GM12878 (cell line): Measurements from ENCODE around the gene MEI1. TPM values are rescaled to one million over a fixed set of nuclear protein-coding genes. Genes with fewer than 3 reads are reported as not detected.

Source experiments
- BCL3 ChIP-seq: IDR thresholded peaks from 2 replicates; pipeline ENCODE4 v1.6.1; 2011; ENCODE audit warnings: borderline replicate concordance, low read depth, mild to moderate bottlenecking, moderate library complexity, low read length; ENCODE audit not compliant: insufficient read depth, poor library complexity, severe bottlenecking
- BRCA1 ChIP-seq: IDR thresholded peaks from 2 replicates; pipeline ENCODE4 v1.6.1; 2011; ENCODE audit warnings: low read depth, low read length, improper control_type of control experiment
- CBFB ChIP-seq: IDR thresholded peaks from 2 replicates; pipeline ENCODE4 v1.6.1; 2016; ENCODE audit warnings: antibody characterized with exemption, low read depth
- CEBPB ChIP-seq, 2 experiments: fragments of 150-350 bp in 1 of 2; IDR thresholded peaks; 2 replicates each; pipeline ENCODE4 v1.6.1; 2012 to 2014; ENCODE audit warnings: low read depth in 2 of 2, low read length in 2 of 2, borderline replicate concordance in 1 of 2, inconsistent platforms in 1 of 2
- CHD1 ChIP-seq: IDR thresholded peaks from 2 replicates; pipeline ENCODE4 v1.6.1; 2012; ENCODE audit warnings: low read depth, low read length, improper control_type of control experiment
- CTCF ChIP-seq, 3 experiments: IDR thresholded peaks in 2 of 3; conservative IDR thresholded peaks in 1 of 3; 2 replicates each; pipeline ENCODE4 v1.5.1; 2011; ENCODE audit warnings: low read depth in 3 of 3, low read length in 3 of 3, mild to moderate bottlenecking in 3 of 3, control low read depth in 2 of 3, moderate library complexity in 2 of 3, inconsistent platforms in 1 of 3, mixed read lengths in 1 of 3; ENCODE audit not compliant: control insufficient read depth in 2 of 3, insufficient read depth in 1 of 3; ENCODE audit errors: extremely low read depth in 1 of 3
- E2F8 ChIP-seq: fragments of 450-650 bp; IDR thresholded peaks from 2 replicates; pipeline ENCODE4 v1.6.1; 2018; ENCODE audit warnings: mild to moderate bottlenecking, low read depth, moderate library complexity; ENCODE audit not compliant: partially characterized antibody
- HCFC1 ChIP-seq: fragments of 150-350 bp; IDR thresholded peaks from 2 replicates; pipeline ENCODE4 v1.6.1; 2014; ENCODE audit warnings: low read length
- HDAC2 ChIP-seq: fragments of 200-600 bp; sonication (generic); IDR thresholded peaks from 2 replicates; pipeline ENCODE4 v1.6.1; 2017
- KDM1A ChIP-seq: fragments of 200-600 bp; sonication (generic); IDR thresholded peaks from 2 replicates; pipeline ENCODE4 v1.6.1; 2016; ENCODE audit warnings: borderline replicate concordance
- KLF5 ChIP-seq: fragments of 450-650 bp; IDR thresholded peaks from 2 replicates; pipeline ENCODE4 v1.6.1; 2014; ENCODE audit warnings: mild to moderate bottlenecking; ENCODE audit not compliant: partially characterized antibody
- MEF2B ChIP-seq: fragments of 450-650 bp; IDR thresholded peaks from 2 replicates; pipeline ENCODE4 v1.6.1; 2018; ENCODE audit warnings: mild to moderate bottlenecking, moderate library complexity; ENCODE audit not compliant: partially characterized antibody, poor library complexity, severe bottlenecking
- MTA3 ChIP-seq: IDR thresholded peaks from 2 replicates; pipeline ENCODE4 v1.6.1; 2012; ENCODE audit warnings: low read length, inconsistent platforms, borderline replicate concordance
- MYC ChIP-seq: IDR thresholded peaks from 2 replicates; pipeline ENCODE4 v1.6.1; 2011; ENCODE audit warnings: mild to moderate bottlenecking, low read length, moderate library complexity, inconsistent platforms; ENCODE audit not compliant: insufficient read depth, insufficient replicate concordance, insufficient read length, severe bottlenecking
- NBN ChIP-seq: fragments of 450-650 bp; IDR thresholded peaks from 2 replicates; pipeline ENCODE4 v1.6.1; 2016
- NFIC ChIP-seq: IDR thresholded peaks from 2 replicates; pipeline ENCODE4 v1.6.1; 2012; ENCODE audit warnings: low read depth, mild to moderate bottlenecking, inconsistent platforms, low read length, moderate library complexity
- RCOR1 ChIP-seq: conservative IDR thresholded peaks from 2 replicates; pipeline ENCODE4 v1.6.1; 2012; ENCODE audit warnings: low read depth, low read length, improper control_type of control experiment
- RELA ChIP-seq: fragments of 450-650 bp; IDR thresholded peaks from 2 replicates; pipeline ENCODE4 v1.8.0; 2014; ENCODE audit warnings: borderline replicate concordance; ENCODE audit not compliant: partially characterized antibody
- SIN3A ChIP-seq: IDR thresholded peaks from 2 replicates; pipeline ENCODE4 v1.6.1; 2012; ENCODE audit warnings: low read depth, low read length, improper control_type of control experiment
- SMARCA5 ChIP-seq: fragments of 450-650 bp; IDR thresholded peaks from 2 replicates; pipeline ENCODE4 v1.6.1; 2017; ENCODE audit warnings: mild to moderate bottlenecking
- SRF ChIP-seq, 2 experiments: IDR thresholded peaks; 2 replicates each; pipeline ENCODE4 v1.6.1; 2011; ENCODE audit warnings: low read depth in 2 of 2, low read length in 2 of 2, mild to moderate bottlenecking in 1 of 2, moderate library complexity in 1 of 2
- TARDBP ChIP-seq: IDR thresholded peaks from 2 replicates; pipeline ENCODE4 v1.6.1; 2016; ENCODE audit warnings: borderline replicate concordance
- YY1 ChIP-seq: IDR thresholded peaks from 2 replicates; pipeline ENCODE4 v1.6.1; 2011; ENCODE audit warnings: low read depth, mild to moderate bottlenecking, low read length
- ZNF207 ChIP-seq: fragments of 450-650 bp; IDR thresholded peaks from 2 replicates; pipeline ENCODE4 v1.6.1; 2014; ENCODE audit warnings: antibody characterized with exemption, mild to moderate bottlenecking, borderline replicate concordance
- ZNF274 ChIP-seq: IDR thresholded peaks from one replicate; pipeline ENCODE4 v1.8.0; 2011; ENCODE audit not compliant: insufficient read length, insufficient read depth
- ZSCAN29 ChIP-seq: fragments of 450-650 bp; IDR thresholded peaks from 2 replicates; pipeline ENCODE4 v1.6.1; 2017; ENCODE audit warnings: mild to moderate bottlenecking, moderate library complexity
- polyA plus RNA-seq, 11 experiments: library from polyadenylated mRNA; depleted of rRNA in 4 of 11; unstranded in 6 of 11; stranded (reverse) in 5 of 11; fragments of >200 nt; fragmentation: Nextera tagmentation in 4 of 11; fragmentation: Illumina TruSeq in 1 of 11; extraction: Ambion mirVana in 4 of 11; extraction: Trizol in 1 of 11; gene quantifications; 1 replicate in 1 of 11; 2 replicates in 10 of 11; pipeline versions ENCODE4 v1.2.1 to v1.2.3, GENCODE V29; 2011 to 2016; ENCODE audit warnings: inconsistent platforms in 2 of 11, missing spikeins in 2 of 11, low read depth in 1 of 11
- total RNA-seq, 4 experiments: library from RNA; depleted of rRNA in 3 of 4; stranded (reverse); fragments of >200 nt in 3 of 4; fragmentation: Illumina TruSeq in 1 of 4; extraction: Trizol in 1 of 4; gene quantifications; 2 replicates each; pipeline versions ENCODE4 v1.2.1 to v1.2.3, GENCODE V29; 2013 to 2021

MEI1 gene
- total and polyA plus RNA-seq, 10 of the 15 experiments (the other 5 are each of a cell fraction or from before 2014, with no cell fraction given): 27.9 to 48.9 (median 35.8) TPM

- no peak for TF ChIP-seq BCL3
- TF ChIP-seq ZNF274: no peak
- no peak for TF ChIP-seq KLF5
- peak; percentile 40; the same call in 1 of the 2 replicates for TF ChIP-seq ZSCAN29
- TF ChIP-seq KDM1A: no peak
- TF ChIP-seq YY1: no peak; the same call in 1 of the 2 replicates
- no peak for TF ChIP-seq BRCA1
- peak; percentile 54; the same call in 1 of the 2 replicates for TF ChIP-seq ZNF207
- no peak for TF ChIP-seq MEF2B
- no peak for TF ChIP-seq HCFC1
- no peak for TF ChIP-seq MTA3
- peak; percentile 52; the same call in 1 of the 2 replicates for TF ChIP-seq CHD1
- TF ChIP-seq SRF (IDR thresholded peaks at IDR 0.05; ENCODE audit: low read depth in 2 of 2, low read length in 2 of 2): no peak
- no peak for TF ChIP-seq NFIC
- 0 out of 2 replicates have a peak, but pooled peaks have one; percentile 5 for TF ChIP-seq NBN
- TF ChIP-seq CBFB: no peak; the same call in 1 of the 2 replicates
- peak; percentile 21 for TF ChIP-seq RELA
- no peak for TF ChIP-seq CTCF (IDR thresholded peaks at IDR 0.05 in 2 of 3, conservative IDR thresholded peaks at IDR 0.05 in 1 of 3; ENCODE audit: control insufficient read depth in 2 of 3, extremely low read depth in 1 of 3, insufficient read depth in 1 of 3, low read depth in 3 of 3, low read length in 3 of 3)
- no peak for TF ChIP-seq RCOR1
- TF ChIP-seq SIN3A: no peak
- 0 out of 2 replicates have a peak, but pooled peaks have one; percentile 73 for TF ChIP-seq SMARCA5
- no peak for TF ChIP-seq HDAC2
- TF ChIP-seq TARDBP: no peak
- no peak for TF ChIP-seq CEBPB (IDR thresholded peaks at IDR 0.05; ENCODE audit: borderline replicate concordance in 1 of 2, low read depth in 2 of 2, low read length in 2 of 2)
- TF ChIP-seq MYC: peak; percentile 49
- TF ChIP-seq E2F8: no peak
These were observed 134.2 kb downstream of the MEI1 start (continued) for GRCh38 chr22:41833369-41834004.
